IPS-20b (cell line): ENCODE measurements around the gene SMIM26.

Experiments
- H3K27ac ChIP-seq: one replicate; pipeline ENCODE4 v1.5.1; 2013; ENCODE audit warnings: low read length
- H3K27me3 ChIP-seq: 2 replicates; pipeline ENCODE4 v1.6.1; 2013; ENCODE audit warnings: mild to moderate bottlenecking, low read length, inconsistent platforms; ENCODE audit not compliant: insufficient read depth
- H3K36me3 ChIP-seq: 2 replicates; pipeline ENCODE4 v1.6.1; 2013; ENCODE audit warnings: low read depth, mild to moderate bottlenecking, inconsistent platforms, low read length, moderate library complexity; ENCODE audit not compliant: insufficient read depth
- H3K4me1 ChIP-seq: 2 replicates; pipeline ENCODE4 v1.6.1; 2013; ENCODE audit warnings: mild to moderate bottlenecking, control low read depth, inconsistent platforms, low read length, moderate library complexity; ENCODE audit not compliant: insufficient read depth
- H3K4me3 ChIP-seq: 2 replicates; pipeline ENCODE4 v1.5.1; 2013; ENCODE audit warnings: mild to moderate bottlenecking, low read length, inconsistent platforms
- H3K9ac ChIP-seq: 2 replicates; pipeline ENCODE4 v1.6.1; 2013; ENCODE audit warnings: low read depth, mild to moderate bottlenecking, inconsistent platforms, low read length, moderate library complexity
- H3K9me3 ChIP-seq: 2 replicates; pipeline ENCODE4 v1.6.1; 2013; ENCODE audit warnings: mild to moderate bottlenecking, low read depth, low read length, inconsistent platforms; ENCODE audit not compliant: insufficient read depth

The SMIM26 gene

GRCh38 chr20:18587665-18588573 is 20.7 kb downstream of the SMIM26 start, which contains the start of gene DTD1:
DTD1 (plus strand) TSS chr20:18588054; CDS start chr20:18588073, 19 bp downstream.
- Histone ChIP-seq H3K9me3 (no peaks in the 10 kb centered on the region), H3K4me3 (peak within 1 kb of the TSS; percentile 75), H3K4me1 (peaks cover 18% of the 10 kb centered on the region; the same call in 1 of the 2 replicates), H3K36me3 (no peaks in the 10 kb centered on the region), H3K27me3 (no peaks in the 10 kb centered on the region), H3K9ac (peak within 1 kb of the TSS; percentile 78; the same call in 1 of the 2 replicates), H3K27ac (no peak within 1 kb of the TSS)

- H3K36me3 ChIP-seq = no peaks in the 10 kb centered on the region
- H3K9ac ChIP-seq = peak overlapping the region; percentile 78; the same call in 1 of the 2 replicates
- H3K4me3 ChIP-seq = peak overlapping the region; percentile 75
- H3K27ac ChIP-seq = no peak overlapping the region
- no peaks in the 10 kb centered on the region for H3K9me3 ChIP-seq
- H3K27me3 ChIP-seq = no peaks in the 10 kb centered on the region
- H3K4me1 ChIP-seq = peaks cover 18% of the 10 kb centered on the region; the same call in 1 of the 2 replicates
Observed at GRCh38 chr20:18588574-18588933, 21.3 kb downstream of the SMIM26 start.

- Histone ChIP-seq H3K27ac (no peak overlapping the region), H3K4me3 (0 out of 2 replicates have a peak overlapping the region, but pooled peaks have one; percentile 75), H3K9ac (no peak overlapping the region), H3K9me3 (no peaks in the 10 kb centered on the region), H3K4me1 (peaks cover 13% of the 10 kb centered on the region; the same call in 1 of the 2 replicates), H3K36me3 (no peaks in the 10 kb centered on the region), H3K27me3 (no peaks in the 10 kb centered on the region)
Observed at GRCh38 chr20:18589941-18590674, 22.9 kb downstream of the SMIM26 start.

- Histone ChIP-seq H3K27ac (no peak overlapping the region), H3K27me3 (no peaks in the 10 kb centered on the region), H3K4me1 (peaks cover 7% of the 10 kb centered on the region; the same call in 1 of the 2 replicates), H3K9ac (no peak overlapping the region), H3K4me3 (no peak overlapping the region), H3K36me3 (peaks cover 16% of the 10 kb centered on the region), H3K9me3 (0 out of 2 replicates have a peak, but pooled peaks cover 7% of the 10 kb centered on the region)
Observed at GRCh38 chr20:18596270-18596669, 29.0 kb downstream of the SMIM26 start.

GRCh38 chr20:18609741-18610140 is 42.5 kb downstream of the SMIM26 start:
- H3K36me3 ChIP-seq = no peaks in the 10 kb centered on the region
- H3K4me3 ChIP-seq = no peak overlapping the region
- H3K4me1 ChIP-seq = peaks cover 6% of the 10 kb centered on the region; the same call in 1 of the 2 replicates
- H3K27me3 ChIP-seq = no peaks in the 10 kb centered on the region
- H3K9ac ChIP-seq = no peak overlapping the region
- H3K27ac ChIP-seq = no peak overlapping the region
- H3K9me3 ChIP-seq = no peaks in the 10 kb centered on the region

GRCh38 chr20:18611492-18611891 is 44.3 kb downstream of the SMIM26 start:
- no peaks in the 10 kb centered on the region for H3K9me3 ChIP-seq
- no peak overlapping the region for H3K4me3 ChIP-seq
- H3K36me3 ChIP-seq = no peaks in the 10 kb centered on the region
- H3K9ac ChIP-seq = no peak overlapping the region
- no peaks in the 10 kb centered on the region for H3K27me3 ChIP-seq
- peak overlapping the region; percentile 70 for H3K27ac ChIP-seq
- H3K4me1 ChIP-seq = peaks cover 6% of the 10 kb centered on the region; the same call in 1 of the 2 replicates

GRCh38 chr20:18613553-18613952 is 46.3 kb downstream of the SMIM26 start:
- Histone ChIP-seq H3K4me1 (peaks cover 6% of the 10 kb centered on the region; the same call in 1 of the 2 replicates), H3K27ac (no peak overlapping the region), H3K9ac (no peak overlapping the region), H3K27me3 (no peaks in the 10 kb centered on the region), H3K36me3 (no peaks in the 10 kb centered on the region), H3K4me3 (no peak overlapping the region), H3K9me3 (no peaks in the 10 kb centered on the region)

- no peak overlapping the region for H3K4me3 ChIP-seq
- no peaks in the 10 kb centered on the region for H3K27me3 ChIP-seq
- H3K9me3 ChIP-seq = no peaks in the 10 kb centered on the region
- no peak overlapping the region for H3K9ac ChIP-seq
- peaks cover 6% of the 10 kb centered on the region; the same call in 1 of the 2 replicates for H3K4me1 ChIP-seq
- H3K36me3 ChIP-seq = no peaks in the 10 kb centered on the region
- no peak overlapping the region for H3K27ac ChIP-seq
Observed at GRCh38 chr20:18614244-18614643, 47.0 kb downstream of the SMIM26 start.

- no peaks in the 10 kb centered on the region for H3K9me3 ChIP-seq
- no peaks in the 10 kb centered on the region for H3K36me3 ChIP-seq
- no peaks in the 10 kb centered on the region for H3K27me3 ChIP-seq
- H3K27ac ChIP-seq = no peak overlapping the region
- H3K4me3 ChIP-seq = no peak overlapping the region
- H3K4me1 ChIP-seq = peaks cover 6% of the 10 kb centered on the region; the same call in 1 of the 2 replicates
- H3K9ac ChIP-seq = no peak overlapping the region
Observed at GRCh38 chr20:18615020-18615650, 47.9 kb downstream of the SMIM26 start.
